ENCODE results near the gene CALM1.

CALM1 gene

GRCh38 chr14:90396341-90397339 lies at the start of gene CALM1 (continued):
- TF ChIP-seq SCRT1 (tag by site-specific recombination; IDR thresholded peaks at IDR 0.05; ENCODE audit: borderline replicate concordance) (0 out of 2 replicates have a peak, but pooled peaks have one; percentile 8), ZNF571 (tag by site-specific recombination; IDR thresholded peaks at IDR 0.05) (no peak), HOXA7 (CRISPR knock-in tag; IDR thresholded peaks at IDR 0.05; ENCODE audit: borderline replicate concordance) (no peak), ZNF169 (tag by site-specific recombination; IDR thresholded peaks at IDR 0.05) (0 out of 2 replicates have a peak, but pooled peaks have one; percentile 14), ZNF776 (tag by site-specific recombination; IDR thresholded peaks at IDR 0.05; ENCODE audit: borderline replicate concordance) (no peak), ZNF449 (tag by site-specific recombination; IDR thresholded peaks at IDR 0.05) (0 out of 2 replicates have a peak, but pooled peaks have one; percentile 40), HOXD13 (CRISPR knock-in tag; IDR thresholded peaks at IDR 0.05; ENCODE audit: borderline replicate concordance) (no peak), OSR2 (tag by site-specific recombination; IDR thresholded peaks at IDR 0.05) (0 out of 2 replicates have a peak, but pooled peaks have one; percentile 34), KLF16 (tag by site-specific recombination; IDR thresholded peaks at IDR 0.05) (peak; percentile 95), ZNF670 (tag by site-specific recombination; IDR thresholded peaks at IDR 0.05; ENCODE audit: low read depth) (no peak), ZSCAN18 (tag by site-specific recombination; IDR thresholded peaks at IDR 0.05) (no peak; the same call in 1 of the 2 replicates), ZNF544 (tag by site-specific recombination; IDR thresholded peaks at IDR 0.05) (no peak), PRDM2 (tag by site-specific recombination; IDR thresholded peaks at IDR 0.05; ENCODE audit: borderline replicate concordance) (no peak), ZNF155 (tag by site-specific recombination; IDR thresholded peaks at IDR 0.05) (no peak), SALL2 (tag by site-specific recombination; IDR thresholded peaks at IDR 0.05; ENCODE audit: borderline replicate concordance) (no peak), ZNF664 (tag by site-specific recombination; IDR thresholded peaks at IDR 0.05) (no peak), ZNF24 (tag by site-specific recombination; IDR thresholded peaks at IDR 0.05) (0 out of 2 replicates have a peak, but pooled peaks have one; percentile 22), ZNF76 (tag by site-specific recombination; IDR thresholded peaks at IDR 0.05; ENCODE audit: borderline replicate concordance, low read depth) (peak; percentile 87), TSHZ1 (tag by site-specific recombination; IDR thresholded peaks at IDR 0.05; ENCODE audit: borderline replicate concordance) (peak; percentile 60; the same call in 1 of the 2 replicates), ZNF660 (tag by site-specific recombination; IDR thresholded peaks at IDR 0.05) (peak; percentile 99), ZFP3 (tag by site-specific recombination; IDR thresholded peaks at IDR 0.05; ENCODE audit: low read depth) (no peak), GLI4 (tag by site-specific recombination; IDR thresholded peaks at IDR 0.05) (peak; percentile 74)
- TF ChIP-seq, protein P1, sequence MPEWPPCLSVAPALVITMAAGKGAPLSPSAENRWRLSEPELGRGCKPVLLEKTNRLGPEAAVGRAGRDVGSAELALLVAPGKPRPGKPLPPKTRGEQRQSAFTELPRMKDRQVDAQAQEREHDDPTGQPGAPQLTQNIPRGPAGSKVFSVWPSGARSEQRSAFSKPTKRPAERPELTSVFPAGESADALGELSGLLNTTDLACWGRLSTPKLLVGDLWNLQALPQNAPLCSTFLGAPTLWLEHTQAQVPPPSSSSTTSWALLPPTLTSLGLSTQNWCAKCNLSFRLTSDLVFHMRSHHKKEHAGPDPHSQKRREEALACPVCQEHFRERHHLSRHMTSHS (tag by site-specific recombination; IDR thresholded peaks at IDR 0.05) = no peak

All from HEK293 (cell line).